ENCODE results near the gene RIT2. TPM values are rescaled to one million over a fixed set of nuclear protein-coding genes. Genes with fewer than 3 reads are reported as not detected.

Gene RIT2
- total RNA-seq, 4 donors from 2014 or later: not detected

GRCh38 chr18:43007365-43007764 is 108.1 kb downstream of the RIT2 start:
- Histone ChIP-seq H3K4me1 (no peaks in the 10 kb centered on the region), H3K36me3 (no peaks in the 10 kb centered on the region), H3K9me3 (no peaks in the 10 kb centered on the region), H3K27ac (no peak overlapping the region), H3K27me3 (no peaks in the 10 kb centered on the region), H3K4me3 (no peak overlapping the region)
- DNase-seq (ENCODE audit: low spot score in 2 of 2): no peak
- TF ChIP-seq POLR2AphosphoS5 (IDR thresholded peaks at IDR 0.05) (no peak), POLR2A (IDR thresholded peaks at IDR 0.05) (no peak), EP300 (IDR thresholded peaks at IDR 0.05) (no peak)
- TF ChIP-seq, protein P1, sequence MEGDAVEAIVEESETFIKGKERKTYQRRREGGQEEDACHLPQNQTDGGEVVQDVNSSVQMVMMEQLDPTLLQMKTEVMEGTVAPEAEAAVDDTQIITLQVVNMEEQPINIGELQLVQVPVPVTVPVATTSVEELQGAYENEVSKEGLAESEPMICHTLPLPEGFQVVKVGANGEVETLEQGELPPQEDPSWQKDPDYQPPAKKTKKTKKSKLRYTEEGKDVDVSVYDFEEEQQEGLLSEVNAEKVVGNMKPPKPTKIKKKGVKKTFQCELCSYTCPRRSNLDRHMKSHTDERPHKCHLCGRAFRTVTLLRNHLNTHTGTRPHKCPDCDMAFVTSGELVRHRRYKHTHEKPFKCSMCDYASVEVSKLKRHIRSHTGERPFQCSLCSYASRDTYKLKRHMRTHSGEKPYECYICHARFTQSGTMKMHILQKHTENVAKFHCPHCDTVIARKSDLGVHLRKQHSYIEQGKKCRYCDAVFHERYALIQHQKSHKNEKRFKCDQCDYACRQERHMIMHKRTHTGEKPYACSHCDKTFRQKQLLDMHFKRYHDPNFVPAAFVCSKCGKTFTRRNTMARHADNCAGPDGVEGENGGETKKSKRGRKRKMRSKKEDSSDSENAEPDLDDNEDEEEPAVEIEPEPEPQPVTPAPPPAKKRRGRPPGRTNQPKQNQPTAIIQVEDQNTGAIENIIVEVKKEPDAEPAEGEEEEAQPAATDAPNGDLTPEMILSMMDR (IDR thresholded peaks at IDR 0.05): no peak
- WGBS: 50% methylated on average over 2 of the region's 2 CpGs

DNA sequence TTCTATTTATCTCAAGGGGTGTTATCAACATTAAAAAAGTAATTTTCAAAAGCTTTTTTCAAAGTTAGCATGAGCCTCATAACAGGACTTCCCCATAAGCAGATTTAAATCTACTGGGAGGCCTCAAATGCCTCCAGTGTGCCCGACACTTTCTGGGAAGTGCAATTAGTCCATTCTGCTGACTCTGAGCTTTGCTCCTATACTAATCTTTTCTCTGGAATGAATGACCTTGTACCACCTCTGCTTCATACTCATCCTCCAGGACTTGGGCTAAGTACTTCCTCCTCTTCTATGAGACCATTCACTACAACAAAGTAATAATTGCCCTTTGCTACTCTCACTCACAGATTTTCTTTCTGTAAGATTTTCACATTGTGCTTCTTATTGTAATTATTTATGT is 111.1 kb downstream of the RIT2 start:
- DNase-seq (ENCODE audit: low spot score in 2 of 2): no peak
- Histone ChIP-seq H3K4me3 (no peak overlapping the region), H3K27ac (no peak overlapping the region), H3K36me3 (no peaks in the 10 kb centered on the region), H3K4me1 (no peaks in the 10 kb centered on the region), H3K9me3 (no peaks in the 10 kb centered on the region), H3K27me3 (no peaks in the 10 kb centered on the region)
- WGBS: 79% methylated on average over 1 of the region's 1 CpG
- TF ChIP-seq POLR2AphosphoS5 (IDR thresholded peaks at IDR 0.05) (no peak), POLR2A (IDR thresholded peaks at IDR 0.05) (no peak), EP300 (IDR thresholded peaks at IDR 0.05) (no peak)
- TF ChIP-seq, protein P1 (IDR thresholded peaks at IDR 0.05): no peak

DNA sequence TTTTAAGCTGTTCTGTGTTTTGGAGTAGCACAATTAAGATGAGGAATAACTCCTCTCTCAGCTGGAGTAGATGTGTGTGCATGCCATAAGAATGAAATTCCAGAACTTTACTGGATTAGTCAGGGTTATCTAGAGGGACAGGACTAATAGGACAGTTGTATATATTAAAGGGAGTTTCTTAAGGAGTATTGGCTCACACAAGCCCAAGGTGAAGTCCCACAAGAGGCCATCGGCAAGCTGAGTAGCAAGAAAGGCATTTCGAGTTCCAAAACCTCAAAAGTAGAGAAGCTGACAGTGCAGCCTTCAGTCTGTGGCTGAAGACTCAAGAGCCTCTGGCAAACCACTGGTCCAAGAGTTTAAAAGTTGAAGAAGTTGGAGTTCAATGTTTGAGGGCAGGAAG is 113.7 kb downstream of the RIT2 start:
- no peak for TF ChIP-seq POLR2AphosphoS5 (IDR thresholded peaks at IDR 0.05)
- TF ChIP-seq, protein P1 (IDR thresholded peaks at IDR 0.05): no peak
- TF ChIP-seq POLR2A (IDR thresholded peaks at IDR 0.05): no peak
- TF ChIP-seq EP300 (IDR thresholded peaks at IDR 0.05): no peak
- H3K4me3 ChIP-seq: no peak overlapping the region
- 91% methylated on average over 2 of the region's 2 CpGs for WGBS

GRCh38 chr18:42996824-42997223 is 118.7 kb downstream of the RIT2 start:
- Histone ChIP-seq H3K27me3 (no peaks in the 10 kb centered on the region), H3K27ac (no peak overlapping the region), H3K4me1 (no peaks in the 10 kb centered on the region), H3K36me3 (no peaks in the 10 kb centered on the region), H3K4me3 (no peak overlapping the region), H3K9me3 (no peaks in the 10 kb centered on the region)
- no peak for TF ChIP-seq POLR2AphosphoS5 (IDR thresholded peaks at IDR 0.05)
- TF ChIP-seq POLR2A (IDR thresholded peaks at IDR 0.05): no peak
- TF ChIP-seq EP300 (IDR thresholded peaks at IDR 0.05): no peak
- TF ChIP-seq, protein P1 (IDR thresholded peaks at IDR 0.05): no peak
- no peak for DNase-seq (ENCODE audit: low spot score in 2 of 2)

More for the DNA sequence above, 113.7 kb downstream of the RIT2 start:
- no peak for DNase-seq (ENCODE audit: low spot score in 2 of 2)
- Histone ChIP-seq H3K9me3 (no peaks in the 10 kb centered on the region), H3K27ac (no peak overlapping the region), H3K36me3 (no peaks in the 10 kb centered on the region), H3K4me1 (no peaks in the 10 kb centered on the region), H3K27me3 (no peaks in the 10 kb centered on the region)

- H3K9me3 ChIP-seq: no peaks in the 10 kb centered on the region
- no peak overlapping the region for H3K4me3 ChIP-seq
- 100% methylated on average over 1 of the region's 1 CpG for WGBS
- TF ChIP-seq, protein P1 (IDR thresholded peaks at IDR 0.05): no peak
- TF ChIP-seq EP300 (IDR thresholded peaks at IDR 0.05) (no peak), POLR2AphosphoS5 (IDR thresholded peaks at IDR 0.05) (no peak), POLR2A (IDR thresholded peaks at IDR 0.05) (no peak)
- no peaks in the 10 kb centered on the region for H3K27me3 ChIP-seq
- H3K36me3 ChIP-seq: no peaks in the 10 kb centered on the region
- no peak overlapping the region for H3K27ac ChIP-seq
- no peaks in the 10 kb centered on the region for H3K4me1 ChIP-seq
- no peak for DNase-seq (ENCODE audit: low spot score in 2 of 2)
These were observed 135.1 kb downstream of the RIT2 start for GRCh38 chr18:42980426-42980825.
